Keratinocyte (primary cell): ENCODE measurements around the gene MYOD1.

Experiments used
- CTCF ChIP-seq, 3 experiments: IDR thresholded peaks in 1 of 3; conservative IDR thresholded peaks in 1 of 3; optimal IDR thresholded peaks in 1 of 3; 2 replicates in 2 of 3; 3 replicates in 1 of 3; pipeline versions ENCODE3 to v1.5.1; 2011; ENCODE audit warnings: low read length in 3 of 3, mild to moderate bottlenecking in 3 of 3, moderate library complexity in 2 of 3, control low read depth in 1 of 3, inconsistent platforms in 1 of 3; ENCODE audit not compliant: insufficient read depth in 2 of 3; ENCODE audit errors: extremely low read depth in 1 of 3
- EZH2 ChIP-seq: IDR thresholded peaks from one replicate; pipeline ENCODE4 v1.6.1; 2012; ENCODE audit warnings: inconsistent platforms, mild to moderate bottlenecking, low read length, moderate library complexity

GRCh38 chr11:17734986-17735817, 15.8 kb downstream of the MYOD1 start:
- TF ChIP-seq CTCF (optimal IDR thresholded peaks at IDR 0.05 in 1 of 3, IDR thresholded peaks at IDR 0.05 in 1 of 3, conservative IDR thresholded peaks at IDR 0.05 in 1 of 3; ENCODE audit: extremely low read depth in 1 of 3, insufficient read depth in 2 of 3, low read length in 3 of 3): no peak
- TF ChIP-seq EZH2: peak; percentile 24
